Osteocyte (in vitro differentiated cells): ENCODE results near the gene TBC1D17. TPM values are rescaled to one million over a fixed set of nuclear protein-coding genes. Genes with fewer than 3 reads are reported as not detected.

Experiments used
- DNase-seq: peaks from one replicate; pipeline ENCODE4 v3.0.0; 2021; ENCODE audit warnings: mixed read lengths; ENCODE audit not compliant: unreplicated experiment; ENCODE audit errors: extremely low spot score
- H3K27ac Mint-ChIP-seq: one replicate; pipeline ENCODE4 v1.8.0; 2021; ENCODE audit warnings: mild to moderate bottlenecking, mixed read lengths; ENCODE audit not compliant: unreplicated experiment
- H3K27me3 Mint-ChIP-seq: one replicate; pipeline ENCODE4 v1.8.0; 2021; ENCODE audit warnings: mixed read lengths; ENCODE audit not compliant: unreplicated experiment
- H3K36me3 Mint-ChIP-seq: one replicate; pipeline ENCODE4 v1.8.0; 2021; ENCODE audit warnings: mixed read lengths; ENCODE audit not compliant: unreplicated experiment
- H3K4me1 Mint-ChIP-seq: one replicate; pipeline ENCODE4 v1.8.0; 2021; ENCODE audit warnings: mixed read lengths; ENCODE audit not compliant: unreplicated experiment
- H3K4me3 Mint-ChIP-seq: one replicate; pipeline ENCODE4 v1.8.0; 2021; ENCODE audit warnings: mild to moderate bottlenecking, moderate library complexity, mixed read lengths; ENCODE audit not compliant: unreplicated experiment
- H3K9me3 Mint-ChIP-seq: one replicate; pipeline ENCODE4 v1.8.0; 2021; ENCODE audit warnings: mixed read lengths; ENCODE audit not compliant: unreplicated experiment
- total RNA-seq: library from RNA; stranded (reverse); gene quantifications from 2 replicates; pipeline ENCODE4 v1.2.1, GENCODE V29; 2021
- TF ChIP-seq, protein P1 (sequence below): fragments of 200-600 bp; sonication (generic); IDR thresholded peaks from 2 replicates; pipeline ENCODE4 v1.5.0; 2021; ENCODE audit warnings: antibody characterized with exemption, mild to moderate bottlenecking, moderate library complexity

The TBC1D17 gene
- total RNA-seq, 1 donor from 2014 or later, result 71.9 TPM

DNA sequence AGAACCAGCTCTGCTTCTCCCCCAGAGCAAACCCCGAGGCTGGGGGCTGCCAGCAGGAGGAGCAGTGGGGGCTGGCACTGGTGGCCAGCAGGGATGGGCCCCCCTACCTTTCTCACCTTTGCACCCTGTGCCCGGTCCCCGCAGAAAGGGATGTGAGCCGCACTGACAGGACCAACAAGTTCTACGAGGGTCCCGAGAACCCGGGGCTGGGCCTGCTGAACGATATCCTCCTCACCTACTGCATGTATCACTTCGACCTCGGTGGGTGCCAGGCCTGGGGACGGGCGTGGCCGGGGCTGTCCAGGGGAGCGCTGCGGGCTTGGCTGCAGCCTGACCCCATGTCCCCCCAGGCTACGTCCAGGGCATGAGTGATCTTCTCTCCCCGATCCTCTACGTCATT, 6.6 kb downstream of the TBC1D17 start:
- TF ChIP-seq, protein P1, sequence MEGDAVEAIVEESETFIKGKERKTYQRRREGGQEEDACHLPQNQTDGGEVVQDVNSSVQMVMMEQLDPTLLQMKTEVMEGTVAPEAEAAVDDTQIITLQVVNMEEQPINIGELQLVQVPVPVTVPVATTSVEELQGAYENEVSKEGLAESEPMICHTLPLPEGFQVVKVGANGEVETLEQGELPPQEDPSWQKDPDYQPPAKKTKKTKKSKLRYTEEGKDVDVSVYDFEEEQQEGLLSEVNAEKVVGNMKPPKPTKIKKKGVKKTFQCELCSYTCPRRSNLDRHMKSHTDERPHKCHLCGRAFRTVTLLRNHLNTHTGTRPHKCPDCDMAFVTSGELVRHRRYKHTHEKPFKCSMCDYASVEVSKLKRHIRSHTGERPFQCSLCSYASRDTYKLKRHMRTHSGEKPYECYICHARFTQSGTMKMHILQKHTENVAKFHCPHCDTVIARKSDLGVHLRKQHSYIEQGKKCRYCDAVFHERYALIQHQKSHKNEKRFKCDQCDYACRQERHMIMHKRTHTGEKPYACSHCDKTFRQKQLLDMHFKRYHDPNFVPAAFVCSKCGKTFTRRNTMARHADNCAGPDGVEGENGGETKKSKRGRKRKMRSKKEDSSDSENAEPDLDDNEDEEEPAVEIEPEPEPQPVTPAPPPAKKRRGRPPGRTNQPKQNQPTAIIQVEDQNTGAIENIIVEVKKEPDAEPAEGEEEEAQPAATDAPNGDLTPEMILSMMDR, result no peak
- no peak overlapping the region for H3K27ac Mint-ChIP-seq
- H3K4me3 Mint-ChIP-seq, result no peak overlapping the region
- H3K9me3 Mint-ChIP-seq, result no peaks in the 10 kb centered on the region
- peaks cover 2% of the 10 kb centered on the region for H3K4me1 Mint-ChIP-seq
- no peaks in the 10 kb centered on the region for H3K27me3 Mint-ChIP-seq
- peaks cover 43% of the 10 kb centered on the region for H3K36me3 Mint-ChIP-seq
- DNase-seq, result no peak

GRCh38 chr19:49884760-49885159, 7.3 kb downstream of the TBC1D17 start:
- Mint-ChIP-seq H3K9me3 (no peaks in the 10 kb centered on the region), H3K36me3 (peaks cover 38% of the 10 kb centered on the region), H3K4me3 (no peak overlapping the region), H3K27me3 (no peaks in the 10 kb centered on the region), H3K4me1 (peaks cover 2% of the 10 kb centered on the region), H3K27ac (no peak overlapping the region)
- TF ChIP-seq, protein P1, result no peak
- no peak for DNase-seq

DNA sequence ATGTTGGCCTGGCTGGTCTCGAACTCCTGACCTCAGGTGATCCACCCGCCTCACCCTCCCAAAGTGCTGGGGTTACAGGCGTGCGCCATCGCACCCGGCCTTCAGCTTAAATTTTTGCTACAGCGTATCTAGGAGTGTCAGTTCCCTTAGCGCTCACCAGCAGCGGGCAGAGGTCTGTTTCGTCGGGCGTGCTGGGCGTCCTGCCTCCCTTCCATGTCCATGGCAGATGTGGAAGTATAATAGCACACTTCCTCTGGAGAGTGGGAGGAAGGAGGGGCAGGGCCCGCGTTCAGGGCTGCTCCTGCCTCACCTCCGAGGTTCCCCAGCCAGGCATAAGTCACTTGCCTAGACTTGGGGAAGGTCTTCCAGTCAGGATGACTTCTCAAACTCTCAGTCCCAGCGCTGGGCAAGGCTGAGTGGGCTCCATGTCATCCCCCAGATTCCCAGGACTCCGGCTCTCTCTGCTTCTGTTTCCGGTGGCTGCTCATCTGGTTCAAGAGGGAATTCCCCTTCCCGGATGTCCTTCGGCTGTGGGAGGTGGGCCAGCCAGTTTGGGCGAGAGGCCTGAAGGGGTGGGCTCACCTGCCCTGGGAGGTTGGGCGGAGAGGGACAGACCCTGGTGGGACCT, 9.6 kb downstream of the TBC1D17 start:
- Mint-ChIP-seq H3K4me3 (no peak overlapping the region), H3K9me3 (no peaks in the 10 kb centered on the region), H3K4me1 (peaks cover 8% of the 10 kb centered on the region), H3K27ac (no peak overlapping the region), H3K36me3 (peaks cover 21% of the 10 kb centered on the region), H3K27me3 (peaks cover 2% of the 10 kb centered on the region)
- DNase-seq, result no peak
- TF ChIP-seq, protein P1, result no peak

DNA sequence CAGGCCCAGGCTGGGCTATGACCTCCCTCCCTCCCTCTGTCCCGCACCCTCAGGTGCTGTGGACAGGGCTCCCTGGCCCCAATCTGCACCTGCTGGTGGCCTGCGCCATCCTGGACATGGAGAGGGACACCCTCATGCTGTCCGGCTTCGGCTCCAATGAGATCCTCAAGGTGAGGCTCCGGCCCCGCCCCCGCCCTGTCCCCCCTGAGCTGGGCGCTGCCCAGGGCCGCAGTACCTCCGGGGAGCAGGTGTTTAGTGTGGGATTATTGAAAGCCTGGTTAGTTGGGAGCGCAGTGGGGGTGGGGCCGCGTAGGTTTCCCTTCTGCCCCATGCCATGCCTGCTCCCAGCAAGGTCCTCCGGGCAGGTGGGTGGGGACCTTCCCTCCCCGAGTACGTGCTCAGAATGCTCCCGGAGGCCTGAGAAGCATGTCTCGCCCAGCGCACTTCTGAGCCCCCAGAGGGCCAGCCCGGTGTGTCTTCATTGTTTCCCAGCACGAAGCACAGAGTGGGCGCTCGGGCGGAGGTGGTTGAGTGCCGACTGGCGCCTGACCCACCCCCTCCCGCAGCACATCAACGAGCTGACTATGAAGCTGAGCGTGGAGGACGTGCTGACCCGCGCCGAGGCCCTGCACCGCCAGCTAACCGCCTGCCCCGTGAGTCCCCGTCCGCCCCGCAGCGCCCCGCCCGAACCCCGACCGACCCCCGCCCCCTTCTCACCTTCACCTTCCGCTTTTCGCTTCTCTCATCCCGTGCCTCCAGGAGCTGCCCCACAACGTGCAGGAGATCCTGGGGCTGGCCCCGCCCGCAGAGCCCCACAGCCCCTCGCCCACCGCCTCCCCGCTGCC, 10.4 kb downstream of the TBC1D17 start:
- Mint-ChIP-seq H3K4me3 (no peak overlapping the region), H3K36me3 (peaks cover 16% of the 10 kb centered on the region), H3K27ac (no peak overlapping the region), H3K9me3 (no peaks in the 10 kb centered on the region), H3K4me1 (peaks cover 8% of the 10 kb centered on the region), H3K27me3 (peaks cover 6% of the 10 kb centered on the region)
- DNase-seq, result no peak
- TF ChIP-seq, protein P1, result no peak

DNA sequence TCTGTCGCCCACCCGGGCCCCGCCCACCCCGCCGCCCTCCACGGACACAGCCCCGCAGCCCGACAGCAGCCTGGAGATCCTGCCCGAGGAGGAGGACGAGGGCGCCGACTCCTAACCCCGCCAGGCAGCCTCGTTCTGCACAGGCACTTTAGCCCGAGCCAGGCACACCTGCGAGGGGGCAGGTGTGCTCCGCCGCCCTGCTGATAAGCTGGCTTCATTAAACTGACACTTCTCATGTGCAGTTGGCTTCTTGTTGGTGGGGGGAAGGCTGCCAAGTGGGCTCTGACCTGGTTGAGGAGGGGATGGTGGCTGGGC, 11.0 kb downstream of the TBC1D17 start:
- Mint-ChIP-seq H3K4me1 (peaks cover 8% of the 10 kb centered on the region), H3K27ac (no peak overlapping the region), H3K9me3 (no peaks in the 10 kb centered on the region), H3K4me3 (no peak overlapping the region), H3K36me3 (peaks cover 11% of the 10 kb centered on the region), H3K27me3 (peaks cover 6% of the 10 kb centered on the region)
- no peak for DNase-seq
- TF ChIP-seq, protein P1, result no peak
